ENCODE results near the gene JAKMIP1.

JAKMIP1 gene

GRCh38 chr4:6056976-6057766 is 143.2 kb downstream of the JAKMIP1 start:
- TF ChIP-seq CTCF (IDR thresholded peaks at IDR 0.05; ENCODE audit: poor library complexity, severe bottlenecking) = no peak
- no peaks in the 10 kb centered on the region for H3K36me3 ChIP-seq (ENCODE audit: low read depth)

GRCh38 chr4:6055436-6055835 is 144.9 kb downstream of the JAKMIP1 start:
- no peak overlapping the region for H3K27ac ChIP-seq (ENCODE audit: poor library complexity, severe bottlenecking)
- peaks cover 20% of the 10 kb centered on the region for H3K27me3 ChIP-seq (ENCODE audit: insufficient read depth, poor library complexity, severe bottlenecking)

More at GRCh38 chr4:6056976-6057766, 143.2 kb downstream of the JAKMIP1 start:
- no peak overlapping the region for H3K4me3 ChIP-seq (ENCODE audit: severe bottlenecking)
- DNase-seq (ENCODE audit: low spot score) (no peak), ATAC-seq (ENCODE audit: low read depth) (no peak)
- no peak overlapping the region for H3K27ac ChIP-seq (ENCODE audit: poor library complexity, severe bottlenecking)
- peaks cover 12% of the 10 kb centered on the region for H3K27me3 ChIP-seq (ENCODE audit: insufficient read depth, poor library complexity, severe bottlenecking)
- peaks cover 17% of the 10 kb centered on the region for H3K9me3 ChIP-seq (ENCODE audit: severe bottlenecking)
- no peaks in the 10 kb centered on the region for H3K4me1 ChIP-seq (ENCODE audit: insufficient read depth, poor library complexity, severe bottlenecking)

GRCh38 chr4:6055030-6055429 is 145.3 kb downstream of the JAKMIP1 start:
- Histone ChIP-seq H3K4me1 (ENCODE audit: insufficient read depth, poor library complexity, severe bottlenecking) (no peaks in the 10 kb centered on the region), H3K36me3 (ENCODE audit: low read depth) (no peaks in the 10 kb centered on the region), H3K27me3 (ENCODE audit: insufficient read depth, poor library complexity, severe bottlenecking) (peaks cover 20% of the 10 kb centered on the region), H3K4me3 (ENCODE audit: severe bottlenecking) (no peak overlapping the region), H3K9me3 (ENCODE audit: severe bottlenecking) (peaks cover 13% of the 10 kb centered on the region), H3K27ac (ENCODE audit: poor library complexity, severe bottlenecking) (no peak overlapping the region)
- ATAC-seq (ENCODE audit: low read depth) (no peak), DNase-seq (ENCODE audit: low spot score) (no peak)
- TF ChIP-seq CTCF (IDR thresholded peaks at IDR 0.05; ENCODE audit: poor library complexity, severe bottlenecking) = no peak

More at GRCh38 chr4:6055436-6055835, 144.9 kb downstream of the JAKMIP1 start:
- H3K4me1 ChIP-seq (ENCODE audit: insufficient read depth, poor library complexity, severe bottlenecking) = no peaks in the 10 kb centered on the region
- H3K9me3 ChIP-seq (ENCODE audit: severe bottlenecking) = peaks cover 17% of the 10 kb centered on the region
- no peak overlapping the region for H3K4me3 ChIP-seq (ENCODE audit: severe bottlenecking)
- TF ChIP-seq CTCF (IDR thresholded peaks at IDR 0.05; ENCODE audit: poor library complexity, severe bottlenecking) = no peak
- ATAC-seq (ENCODE audit: low read depth) (no peak), DNase-seq (ENCODE audit: low spot score) (no peak)
- H3K36me3 ChIP-seq (ENCODE audit: low read depth) = no peaks in the 10 kb centered on the region

- TF ChIP-seq CTCF (IDR thresholded peaks at IDR 0.05; ENCODE audit: poor library complexity, severe bottlenecking) = no peak
- H3K4me3 ChIP-seq (ENCODE audit: severe bottlenecking) = no peak overlapping the region
Measured at GRCh38 chr4:6054162-6054922, 146.0 kb downstream of the JAKMIP1 start.

More at GRCh38 chr4:6054162-6054922, 146.0 kb downstream of the JAKMIP1 start:
- H3K4me1 ChIP-seq (ENCODE audit: insufficient read depth, poor library complexity, severe bottlenecking) = no peaks in the 10 kb centered on the region
- H3K27ac ChIP-seq (ENCODE audit: poor library complexity, severe bottlenecking) = no peak overlapping the region
- peaks cover 9% of the 10 kb centered on the region for H3K9me3 ChIP-seq (ENCODE audit: severe bottlenecking)
- DNase-seq (ENCODE audit: low spot score) = no peak
- H3K27me3 ChIP-seq (ENCODE audit: insufficient read depth, poor library complexity, severe bottlenecking) = peaks cover 20% of the 10 kb centered on the region
- ATAC-seq (ENCODE audit: low read depth) = no peak
- no peaks in the 10 kb centered on the region for H3K36me3 ChIP-seq (ENCODE audit: low read depth)
